SU-DHL-6 (cell line): ENCODE data around the gene RNF14.

Experiments used
- EZH2phosphoT487 ChIP-seq: fragments of 200-600 bp; sonication (generic), shearing (Covaris generic); conservative IDR thresholded peaks from 2 replicates; pipeline ENCODE4 v1.6.1; 2018; ENCODE audit warnings: mild to moderate bottlenecking, antibody characterized with exemption, low read length, moderate library complexity, mixed read lengths
- TF ChIP-seq, protein P1 (sequence below): fragments of 200-600 bp; sonication (generic); IDR thresholded peaks from one replicate; pipeline ENCODE4 v1.5.1; 2017; ENCODE audit warnings: antibody characterized with exemption, mild to moderate bottlenecking, low read length, moderate library complexity; ENCODE audit not compliant: insufficient read depth, poor library complexity, severe bottlenecking

GRCh38 chr5:142024771-142025304 is 55.9 kb downstream of the RNF14 start:
- TF ChIP-seq, protein P1, sequence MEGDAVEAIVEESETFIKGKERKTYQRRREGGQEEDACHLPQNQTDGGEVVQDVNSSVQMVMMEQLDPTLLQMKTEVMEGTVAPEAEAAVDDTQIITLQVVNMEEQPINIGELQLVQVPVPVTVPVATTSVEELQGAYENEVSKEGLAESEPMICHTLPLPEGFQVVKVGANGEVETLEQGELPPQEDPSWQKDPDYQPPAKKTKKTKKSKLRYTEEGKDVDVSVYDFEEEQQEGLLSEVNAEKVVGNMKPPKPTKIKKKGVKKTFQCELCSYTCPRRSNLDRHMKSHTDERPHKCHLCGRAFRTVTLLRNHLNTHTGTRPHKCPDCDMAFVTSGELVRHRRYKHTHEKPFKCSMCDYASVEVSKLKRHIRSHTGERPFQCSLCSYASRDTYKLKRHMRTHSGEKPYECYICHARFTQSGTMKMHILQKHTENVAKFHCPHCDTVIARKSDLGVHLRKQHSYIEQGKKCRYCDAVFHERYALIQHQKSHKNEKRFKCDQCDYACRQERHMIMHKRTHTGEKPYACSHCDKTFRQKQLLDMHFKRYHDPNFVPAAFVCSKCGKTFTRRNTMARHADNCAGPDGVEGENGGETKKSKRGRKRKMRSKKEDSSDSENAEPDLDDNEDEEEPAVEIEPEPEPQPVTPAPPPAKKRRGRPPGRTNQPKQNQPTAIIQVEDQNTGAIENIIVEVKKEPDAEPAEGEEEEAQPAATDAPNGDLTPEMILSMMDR = no peak
- TF ChIP-seq EZH2phosphoT487 = no peak
